GM18526 (cell line): ENCODE data around the gene CREB3L4.

Experiments used
- POLR2A ChIP-seq: IDR thresholded peaks from 3 replicates; pipeline ENCODE4 v1.6.1; 2011; ENCODE audit not compliant: insufficient read length; ENCODE audit errors: extremely low read depth

The CREB3L4 gene

GRCh38 chr1:153967107-153967999 is at the start of gene CREB3L4:
CREB3L4 (plus strand) TSS chr1:153967902; CDS start chr1:153968526, 624 bp downstream.
- TF ChIP-seq POLR2A = peak; percentile 72

- no peak for TF ChIP-seq POLR2A
Observed at GRCh38 chr1:153919876-153920852, 47.5 kb upstream of the CREB3L4 start.

GRCh38 chr1:153921080-153921802 is 46.5 kb upstream of the CREB3L4 start:
- no peak for TF ChIP-seq POLR2A

GRCh38 chr1:153921803-153922075 is 46.0 kb upstream of the CREB3L4 start:
- TF ChIP-seq POLR2A = no peak

GRCh38 chr1:153922076-153922971 is 45.4 kb upstream of the CREB3L4 start:
- TF ChIP-seq POLR2A = peak; percentile 27

- peak; percentile 69 for TF ChIP-seq POLR2A
Observed at GRCh38 chr1:153922972-153923925, 44.5 kb upstream of the CREB3L4 start, which contains the start of gene GATAD2B. GATAD2B (minus strand) TSS chr1:153922972; CDS start chr1:153828347, 94,625 bp downstream.

GRCh38 chr1:153926405-153926804 is 41.3 kb upstream of the CREB3L4 start:
- TF ChIP-seq POLR2A = no peak

GRCh38 chr1:153928245-153928644 is 39.5 kb upstream of the CREB3L4 start:
- TF ChIP-seq POLR2A = no peak

- TF ChIP-seq POLR2A = no peak
Observed at GRCh38 chr1:153928791-153929341, 38.8 kb upstream of the CREB3L4 start.

- TF ChIP-seq POLR2A = no peak
Observed at GRCh38 chr1:153929426-153929825, 38.3 kb upstream of the CREB3L4 start.

- TF ChIP-seq POLR2A = no peak
Observed at GRCh38 chr1:153929981-153930948, 37.4 kb upstream of the CREB3L4 start.

GRCh38 chr1:153932156-153933131 is 35.3 kb upstream of the CREB3L4 start:
- no peak for TF ChIP-seq POLR2A
